Brain microvascular endothelial cell (primary cell): Measurements from ENCODE around the gene SCART1.
"Not testable (repeated sequence)": the region's sequence is repeated elsewhere in the genome, so short reads cannot be mapped to it uniquely, and the experiment has no call there.

ENCODE experiments used
- DNase-seq: peaks from one replicate; pipeline ENCODE4 v3.0.0-alpha.2; 2020
- H3K27ac ChIP-seq: fragments of 250-450 bp; sonication (Bioruptor Pico); 2 replicates; pipeline ENCODE4 v1.5.1; 2020; ENCODE audit warnings: mild to moderate bottlenecking, moderate library complexity
- H3K27me3 ChIP-seq: fragments of 250-450 bp; sonication (Bioruptor Pico); replicated peaks from 2 replicates; pipeline ENCODE4 v1.5.1; 2020; ENCODE audit warnings: mild to moderate bottlenecking
- H3K36me3 ChIP-seq: fragments of 250-450 bp; sonication (Bioruptor Pico); replicated peaks from 2 replicates; pipeline ENCODE4 v1.5.1; 2020; ENCODE audit warnings: mild to moderate bottlenecking
- H3K4me3 ChIP-seq: 2 replicates; pipeline ENCODE4 v1.5.1; 2011; ENCODE audit warnings: low read depth, mild to moderate bottlenecking, control low read depth, low read length, moderate library complexity
- CTCF ChIP-seq: IDR thresholded peaks from 2 replicates; pipeline ENCODE4 v1.5.1; 2011; ENCODE audit warnings: low read depth, mild to moderate bottlenecking, moderate library complexity, low read length, control low read depth, inconsistent platforms; ENCODE audit errors: missing control alignments
- in situ Hi-C: cut with HindIII; loops from 2 replicates; pipeline ENCODE4 v1.10.0; 2017; ENCODE audit warnings: low sequenced_read_pairs, low pct_ligation_motif_present

The SCART1 gene

GRCh38 chr10:133421336-133422222, 32.2 kb upstream of the SCART1 start:
- in situ Hi-C loops, result no loop called here

DNA sequence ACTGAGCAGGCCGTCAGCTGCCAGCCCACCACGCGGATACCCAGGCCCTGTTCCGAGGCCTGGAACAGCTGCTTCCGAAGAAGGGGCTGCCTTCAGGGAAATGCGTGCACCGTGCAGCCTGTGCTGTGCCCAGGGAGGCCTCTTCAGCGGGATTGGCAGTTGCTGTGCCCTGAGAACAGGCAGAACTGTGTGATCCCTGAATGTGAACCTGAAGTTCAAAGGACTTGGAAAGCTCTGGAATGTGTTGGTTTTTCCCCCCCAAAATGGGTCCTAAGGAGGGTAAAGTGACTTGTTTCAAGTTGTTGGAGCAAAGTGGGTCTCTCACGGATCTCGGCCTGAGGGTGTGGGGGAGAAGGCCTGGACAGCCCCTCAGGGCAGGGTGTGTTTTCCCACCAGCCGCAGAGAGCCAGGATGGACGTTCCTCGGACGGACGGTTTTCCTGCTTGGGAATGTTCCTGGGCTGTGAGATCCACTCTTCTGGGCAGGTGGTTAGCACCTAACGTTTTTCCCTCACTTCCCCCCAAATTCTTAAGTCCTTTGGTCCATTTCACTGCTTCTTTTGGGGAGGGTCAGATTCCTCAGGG, 31.4 kb upstream of the SCART1 start:
- in situ Hi-C loops, result no loop called here
- TF ChIP-seq CTCF, result no peak
- DNase-seq, result no peak
- H3K4me3 ChIP-seq, result no peak overlapping the region
- H3K27me3 ChIP-seq, result peaks cover 5% of the 10 kb centered on the region
- no peak overlapping the region for H3K27ac ChIP-seq
- peaks cover 16% of the 10 kb centered on the region for H3K36me3 ChIP-seq

More at GRCh38 chr10:133421336-133422222, 32.2 kb upstream of the SCART1 start:
- peaks cover 5% of the 10 kb centered on the region for H3K27me3 ChIP-seq
- no peak overlapping the region for H3K27ac ChIP-seq
- H3K4me3 ChIP-seq, result no peak overlapping the region
- no peak for DNase-seq
- TF ChIP-seq CTCF, result no peak
- peaks cover 16% of the 10 kb centered on the region for H3K36me3 ChIP-seq

DNA sequence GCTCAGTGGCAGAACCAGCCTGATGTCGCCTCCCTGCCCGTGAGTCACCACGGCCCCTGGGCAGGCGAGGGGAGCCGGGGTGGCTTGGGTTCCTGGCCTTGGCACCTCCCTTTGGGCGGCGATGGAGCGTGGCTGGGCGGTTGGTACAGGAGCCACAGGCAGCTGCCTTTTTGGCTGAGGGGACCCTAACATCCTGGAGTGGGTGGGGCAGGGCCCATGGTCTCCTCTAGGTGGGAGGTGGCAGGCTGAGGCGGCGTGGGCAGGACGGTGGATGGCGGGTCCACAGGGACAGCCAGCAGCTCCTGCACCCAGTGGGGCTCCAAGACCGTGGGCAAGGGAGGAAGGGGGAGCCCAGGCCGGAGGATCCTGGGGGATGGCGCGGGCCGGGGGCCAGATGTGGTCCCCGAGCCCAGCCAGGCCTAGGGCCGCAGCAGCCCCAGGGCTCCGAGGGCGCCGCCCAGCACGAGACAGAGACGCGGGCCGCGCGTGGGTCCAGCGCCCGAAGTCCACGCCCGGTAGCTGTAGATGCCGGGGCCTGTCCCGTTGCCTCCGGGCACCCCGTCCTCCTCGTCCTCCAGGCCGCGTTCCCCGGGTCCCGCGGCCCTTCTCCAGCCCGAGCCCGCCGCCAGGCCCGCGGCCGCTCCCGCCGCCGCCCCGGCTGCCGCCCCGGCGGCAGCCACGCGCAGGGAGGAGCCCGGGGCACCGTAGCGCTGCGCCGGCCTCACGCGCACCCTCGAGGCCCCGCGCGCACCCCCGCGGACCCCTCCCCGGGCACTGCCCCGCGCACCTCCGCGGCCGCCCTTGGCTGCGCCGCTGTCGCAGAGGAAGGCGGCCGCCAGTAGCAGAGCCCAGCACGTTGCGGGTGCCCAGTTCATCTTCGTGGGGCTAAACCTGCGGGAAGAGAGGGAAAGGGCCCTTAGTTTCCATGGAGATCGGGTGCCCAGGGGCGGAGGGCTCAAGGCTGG, 30.7 kb upstream of the SCART1 start:
- H3K27me3 ChIP-seq, result peaks cover 5% of the 10 kb centered on the region
- TF ChIP-seq CTCF, result no peak
- no peak for DNase-seq
- in situ Hi-C loops, result no loop called here
- no peak overlapping the region for H3K4me3 ChIP-seq
- H3K27ac ChIP-seq, result no peak overlapping the region
- peaks cover 13% of the 10 kb centered on the region for H3K36me3 ChIP-seq

DNA sequence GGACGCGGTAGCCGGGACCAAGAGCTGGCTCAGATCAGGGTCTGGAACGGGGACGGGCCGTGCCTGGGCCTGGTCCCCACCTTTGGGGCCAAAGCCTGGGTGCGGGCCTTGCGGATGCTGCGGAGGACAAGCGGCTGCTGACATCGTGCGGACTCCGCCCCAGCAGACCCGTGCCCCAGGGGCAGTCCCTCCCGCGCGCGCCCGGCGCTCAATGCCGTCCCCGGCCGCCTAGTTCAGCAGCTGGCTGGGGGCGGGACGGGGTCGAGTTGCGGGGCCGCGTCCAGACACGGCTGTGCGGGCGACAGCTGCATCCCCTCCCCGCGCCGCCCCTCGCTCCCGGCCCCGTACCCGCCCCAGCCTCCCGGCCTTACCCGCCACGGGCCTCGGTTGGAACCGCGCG, 29.6 kb upstream of the SCART1 start:
- DNase-seq, in situ Hi-C loops, H3K27me3 ChIP-seq, H3K27ac ChIP-seq, H3K4me3 ChIP-seq, H3K36me3 ChIP-seq: not testable (repeated sequence)

GRCh38 chr10:133424601-133425000, 29.1 kb upstream of the SCART1 start, which contains the start of gene SPRN:
TSS of gene SPRN (minus strand) at chr10:133424625. CDS start at chr10:133423681, 944 bp downstream.
- H3K4me3 ChIP-seq, H3K27me3 ChIP-seq, H3K36me3 ChIP-seq, in situ Hi-C loops, DNase-seq, H3K27ac ChIP-seq: not testable (repeated sequence)

- H3K27me3 ChIP-seq, H3K36me3 ChIP-seq, H3K27ac ChIP-seq, DNase-seq, H3K4me3 ChIP-seq, in situ Hi-C loops: not testable (repeated sequence)
These were observed 24.2 kb upstream of the SCART1 start for GRCh38 chr10:133429571-133429970.

- H3K27me3 ChIP-seq, H3K27ac ChIP-seq, in situ Hi-C loops, DNase-seq, H3K4me3 ChIP-seq, H3K36me3 ChIP-seq: not testable (repeated sequence)
These were observed 21.7 kb upstream of the SCART1 start for GRCh38 chr10:133431888-133432613.

DNA sequence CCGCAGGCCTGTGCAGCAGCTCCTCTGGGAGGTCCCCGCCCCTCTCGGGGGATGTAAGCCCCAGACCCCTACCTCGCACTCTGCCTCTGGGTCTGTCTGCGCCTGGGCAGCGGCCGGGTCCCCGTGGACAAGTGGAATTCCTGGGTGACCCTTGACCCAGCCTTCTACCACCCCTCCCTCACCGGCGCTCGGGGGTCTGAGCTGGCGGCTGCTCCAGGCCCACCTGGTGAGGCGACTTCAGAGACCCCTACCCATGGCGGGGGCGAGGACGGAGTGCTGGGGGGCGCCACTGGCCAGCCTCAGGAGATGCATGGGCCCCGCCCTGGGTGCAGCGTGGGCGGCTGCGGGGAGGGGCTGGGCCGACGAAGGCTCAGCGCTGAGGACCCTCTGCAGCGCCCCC, 21.0 kb upstream of the SCART1 start:
- in situ Hi-C loops, DNase-seq, H3K27me3 ChIP-seq, H3K36me3 ChIP-seq, H3K27ac ChIP-seq, H3K4me3 ChIP-seq: not testable (repeated sequence)
